HL-60 (cell line): ENCODE data around the gene FBN2.

Experiments
- DNase-seq, 2 experiments: peaks; one replicate each; pipeline ENCODE4 v3.0.0-alpha.2; 2010 to 2020; ENCODE audit warnings: low read depth in 1 of 2, low spot score in 1 of 2
- H3K27ac ChIP-seq: fragments of 250-450 bp; sonication (Bioruptor Pico); replicated peaks from 2 replicates; pipeline ENCODE4 v1.5.1; 2020; ENCODE audit warnings: mild to moderate bottlenecking, moderate library complexity
- H3K27me3 ChIP-seq: fragments of 250-450 bp; sonication (Bioruptor Pico); 2 replicates; pipeline ENCODE4 v1.5.1; 2021; ENCODE audit warnings: mild to moderate bottlenecking, moderate library complexity; ENCODE audit not compliant: insufficient read depth, poor library complexity, severe bottlenecking
- H3K4me3 ChIP-seq: replicated peaks from 2 replicates; pipeline ENCODE4 v1.5.1; 2011; ENCODE audit warnings: mild to moderate bottlenecking, control low read depth, low read length; ENCODE audit not compliant: insufficient read depth
- GABPA ChIP-seq: IDR thresholded peaks from 2 replicates; pipeline ENCODE4 v1.6.1; 2012; ENCODE audit warnings: low read depth
- POLR2AphosphoS5 ChIP-seq: IDR thresholded peaks from 2 replicates; pipeline ENCODE4 v1.6.1; 2012; ENCODE audit warnings: low read depth
- SPI1 ChIP-seq: IDR thresholded peaks from 2 replicates; pipeline ENCODE4 v1.6.1; 2012; ENCODE audit warnings: low read depth, mild to moderate bottlenecking, borderline replicate concordance
- TF ChIP-seq, protein P1 (sequence below): IDR thresholded peaks from 2 replicates; pipeline ENCODE4 v1.6.1; 2012; ENCODE audit warnings: low read depth; ENCODE audit not compliant: insufficient replicate concordance
- TF ChIP-seq, protein P2 (sequence below): IDR thresholded peaks from one replicate; pipeline ENCODE4 v1.5.1; 2011; ENCODE audit warnings: low read length, control low read depth, inconsistent platforms; ENCODE audit not compliant: insufficient read depth

FBN2 gene

DNA sequence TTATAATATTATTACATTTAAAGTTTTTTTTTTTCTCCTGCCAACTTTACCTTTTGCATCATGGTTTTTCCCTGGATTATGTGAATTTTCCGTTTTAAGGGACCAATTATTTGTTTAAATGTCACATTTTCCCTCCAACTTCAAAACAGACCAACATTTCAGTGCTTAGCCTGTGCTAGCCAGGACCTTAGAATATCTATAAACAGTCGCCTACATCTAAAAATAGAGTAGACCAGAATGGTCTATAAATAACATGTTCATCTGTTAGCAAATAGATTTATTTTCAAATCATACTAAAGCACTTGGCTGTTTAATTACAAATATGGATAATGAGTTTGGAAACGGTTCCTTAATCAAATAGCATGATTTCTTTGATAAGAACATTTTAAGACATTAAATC is 192.0 kb downstream of the FBN2 start:
- Histone ChIP-seq H3K27ac (no peak overlapping the region), H3K4me3 (no peak overlapping the region), H3K27me3 (no peaks in the 10 kb centered on the region)
- TF ChIP-seq SPI1 (no peak), GABPA (no peak), POLR2AphosphoS5 (no peak)
- TF ChIP-seq, protein P1, sequence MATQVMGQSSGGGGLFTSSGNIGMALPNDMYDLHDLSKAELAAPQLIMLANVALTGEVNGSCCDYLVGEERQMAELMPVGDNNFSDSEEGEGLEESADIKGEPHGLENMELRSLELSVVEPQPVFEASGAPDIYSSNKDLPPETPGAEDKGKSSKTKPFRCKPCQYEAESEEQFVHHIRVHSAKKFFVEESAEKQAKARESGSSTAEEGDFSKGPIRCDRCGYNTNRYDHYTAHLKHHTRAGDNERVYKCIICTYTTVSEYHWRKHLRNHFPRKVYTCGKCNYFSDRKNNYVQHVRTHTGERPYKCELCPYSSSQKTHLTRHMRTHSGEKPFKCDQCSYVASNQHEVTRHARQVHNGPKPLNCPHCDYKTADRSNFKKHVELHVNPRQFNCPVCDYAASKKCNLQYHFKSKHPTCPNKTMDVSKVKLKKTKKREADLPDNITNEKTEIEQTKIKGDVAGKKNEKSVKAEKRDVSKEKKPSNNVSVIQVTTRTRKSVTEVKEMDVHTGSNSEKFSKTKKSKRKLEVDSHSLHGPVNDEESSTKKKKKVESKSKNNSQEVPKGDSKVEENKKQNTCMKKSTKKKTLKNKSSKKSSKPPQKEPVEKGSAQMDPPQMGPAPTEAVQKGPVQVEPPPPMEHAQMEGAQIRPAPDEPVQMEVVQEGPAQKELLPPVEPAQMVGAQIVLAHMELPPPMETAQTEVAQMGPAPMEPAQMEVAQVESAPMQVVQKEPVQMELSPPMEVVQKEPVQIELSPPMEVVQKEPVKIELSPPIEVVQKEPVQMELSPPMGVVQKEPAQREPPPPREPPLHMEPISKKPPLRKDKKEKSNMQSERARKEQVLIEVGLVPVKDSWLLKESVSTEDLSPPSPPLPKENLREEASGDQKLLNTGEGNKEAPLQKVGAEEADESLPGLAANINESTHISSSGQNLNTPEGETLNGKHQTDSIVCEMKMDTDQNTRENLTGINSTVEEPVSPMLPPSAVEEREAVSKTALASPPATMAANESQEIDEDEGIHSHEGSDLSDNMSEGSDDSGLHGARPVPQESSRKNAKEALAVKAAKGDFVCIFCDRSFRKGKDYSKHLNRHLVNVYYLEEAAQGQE = no peak
- TF ChIP-seq, protein P2, sequence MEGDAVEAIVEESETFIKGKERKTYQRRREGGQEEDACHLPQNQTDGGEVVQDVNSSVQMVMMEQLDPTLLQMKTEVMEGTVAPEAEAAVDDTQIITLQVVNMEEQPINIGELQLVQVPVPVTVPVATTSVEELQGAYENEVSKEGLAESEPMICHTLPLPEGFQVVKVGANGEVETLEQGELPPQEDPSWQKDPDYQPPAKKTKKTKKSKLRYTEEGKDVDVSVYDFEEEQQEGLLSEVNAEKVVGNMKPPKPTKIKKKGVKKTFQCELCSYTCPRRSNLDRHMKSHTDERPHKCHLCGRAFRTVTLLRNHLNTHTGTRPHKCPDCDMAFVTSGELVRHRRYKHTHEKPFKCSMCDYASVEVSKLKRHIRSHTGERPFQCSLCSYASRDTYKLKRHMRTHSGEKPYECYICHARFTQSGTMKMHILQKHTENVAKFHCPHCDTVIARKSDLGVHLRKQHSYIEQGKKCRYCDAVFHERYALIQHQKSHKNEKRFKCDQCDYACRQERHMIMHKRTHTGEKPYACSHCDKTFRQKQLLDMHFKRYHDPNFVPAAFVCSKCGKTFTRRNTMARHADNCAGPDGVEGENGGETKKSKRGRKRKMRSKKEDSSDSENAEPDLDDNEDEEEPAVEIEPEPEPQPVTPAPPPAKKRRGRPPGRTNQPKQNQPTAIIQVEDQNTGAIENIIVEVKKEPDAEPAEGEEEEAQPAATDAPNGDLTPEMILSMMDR = no peak
- DNase-seq = no peak

DNA sequence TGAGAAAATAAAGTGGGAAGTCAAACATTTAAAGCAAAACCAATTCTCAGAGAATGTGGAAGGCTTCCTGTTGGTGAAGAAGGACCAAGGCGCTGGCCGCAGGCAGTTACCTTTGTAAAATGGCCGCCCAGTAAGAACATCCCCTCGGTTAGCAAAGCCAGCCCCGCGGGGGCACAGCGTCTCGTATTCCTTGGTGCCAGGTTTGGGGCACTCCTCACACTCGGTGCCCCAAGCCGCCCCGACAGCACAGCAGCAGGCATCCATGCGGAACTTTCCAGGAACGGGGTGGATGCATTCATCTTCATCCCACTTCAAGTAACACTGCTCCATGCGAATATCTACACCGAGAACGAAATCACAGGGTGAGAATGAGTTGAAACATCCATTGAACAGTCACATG is 192.8 kb downstream of the FBN2 start:
- Histone ChIP-seq H3K27me3 (no peaks in the 10 kb centered on the region), H3K4me3 (no peak overlapping the region), H3K27ac (no peak overlapping the region)
- no peak for DNase-seq
- no peak for TF ChIP-seq GABPA
- TF ChIP-seq, protein P1 = no peak
- TF ChIP-seq SPI1 = no peak
- TF ChIP-seq, protein P2 = no peak
- TF ChIP-seq POLR2AphosphoS5 = no peak

DNA sequence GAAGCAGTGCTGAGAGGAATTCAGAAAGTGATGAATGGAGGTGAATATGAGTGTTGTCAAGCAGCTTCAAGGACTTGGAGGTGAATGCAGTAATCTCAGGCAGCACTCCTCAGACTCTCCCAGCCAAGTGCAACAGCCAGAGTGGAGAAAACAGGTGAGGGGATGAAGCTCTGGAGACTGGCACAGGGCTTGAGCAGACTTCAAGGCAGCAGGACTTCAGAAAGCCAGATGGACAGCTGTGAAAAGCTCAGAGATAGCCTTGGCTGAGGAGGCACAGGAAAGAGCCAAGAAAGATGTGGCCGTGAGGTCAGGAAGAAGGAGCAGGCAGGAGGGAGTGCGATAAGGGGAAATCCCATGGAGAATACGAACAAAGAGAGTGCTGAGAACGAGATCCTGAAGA is 194.9 kb downstream of the FBN2 start:
- H3K27me3 ChIP-seq = no peaks in the 10 kb centered on the region
- TF ChIP-seq, protein P2 = no peak
- TF ChIP-seq GABPA (no peak), POLR2AphosphoS5 (no peak), SPI1 (no peak)
- TF ChIP-seq, protein P1 = no peak
- H3K27ac ChIP-seq = no peak overlapping the region
- DNase-seq = no peak
- H3K4me3 ChIP-seq = no peak overlapping the region
